Liver (tissue), 9 donors: ENCODE results near the gene SPAG16. TPM values are rescaled to one million over a fixed set of nuclear protein-coding genes. Genes with fewer than 3 reads are reported as not detected.

Experiments
- DNase-seq: peaks from one replicate; pipeline ENCODE4 v3.0.0-alpha.2; 2017; ENCODE audit warnings: low spot score
- H3K27ac ChIP-seq, 2 donors: one replicate each; pipeline ENCODE4 v1.7.0; 2013; ENCODE audit warnings: inconsistent platforms in 2 of 2, low read length in 2 of 2, control low read depth in 1 of 2, low read depth in 1 of 2, mild to moderate bottlenecking in 1 of 2
- H3K27me3 ChIP-seq, 4 donors: one replicate each; pipeline versions ENCODE4 v1.6.1 to v1.7.0; 2013; ENCODE audit warnings: low read length in 3 of 4, inconsistent platforms in 1 of 4, mild to moderate bottlenecking in 1 of 4, moderate library complexity in 1 of 4; ENCODE audit not compliant: control insufficient read depth in 4 of 4, insufficient read depth in 4 of 4
- H3K36me3 ChIP-seq, 4 donors: one replicate each; pipeline versions ENCODE4 v1.6.1 to v1.7.0; 2013; ENCODE audit warnings: low read length in 3 of 4, mild to moderate bottlenecking in 3 of 4, low read depth in 1 of 4, moderate library complexity in 1 of 4; ENCODE audit not compliant: control insufficient read depth in 4 of 4, insufficient read depth in 3 of 4
- H3K4me1 ChIP-seq, 4 donors: one replicate each; pipeline versions ENCODE4 v1.6.1 to v1.7.0; 2013; ENCODE audit warnings: low read length in 3 of 4, mild to moderate bottlenecking in 3 of 4, moderate library complexity in 1 of 4; ENCODE audit not compliant: control insufficient read depth in 4 of 4, insufficient read depth in 4 of 4
- H3K4me3 ChIP-seq, 3 donors: one replicate each; pipeline versions ENCODE4 v1.6.1 to v1.7.0; 2013; ENCODE audit warnings: low read length in 3 of 3, control low read depth in 1 of 3, low read depth in 1 of 3, mild to moderate bottlenecking in 1 of 3
- H3K9ac ChIP-seq, 2 donors: one replicate each; pipeline ENCODE4 v1.7.0; 2013; ENCODE audit warnings: low read length in 2 of 2, mild to moderate bottlenecking in 2 of 2, moderate library complexity in 2 of 2, control low read depth in 1 of 2, low read depth in 1 of 2
- H3K9me3 ChIP-seq, 4 donors: one replicate each; pipeline versions ENCODE4 v1.6.1 to v1.7.0; 2013; ENCODE audit warnings: low read length in 3 of 4; ENCODE audit not compliant: control insufficient read depth in 4 of 4
- EGR1 ChIP-seq, 2 donors: IDR thresholded peaks; 2 replicates each; pipeline ENCODE4 v1.6.1; 2016 to 2018; ENCODE audit warnings: antibody characterized with exemption in 2 of 2, low read depth in 2 of 2
- FOXA1 ChIP-seq: IDR thresholded peaks from 2 replicates; pipeline ENCODE4 v1.6.1; 2016; ENCODE audit warnings: antibody characterized with exemption
- FOXA2 ChIP-seq: IDR thresholded peaks from 2 replicates; pipeline ENCODE4 v1.6.1; 2016; ENCODE audit warnings: antibody characterized with exemption
- GABPA ChIP-seq, 2 donors: IDR thresholded peaks in 1 of 2; conservative IDR thresholded peaks in 1 of 2; 2 replicates each; pipeline ENCODE4 v1.6.1; 2016; ENCODE audit warnings: antibody characterized with exemption in 2 of 2, mild to moderate bottlenecking in 1 of 2, moderate library complexity in 1 of 2
- HNF4A ChIP-seq, 2 donors: conservative IDR thresholded peaks; 2 replicates each; pipeline ENCODE4 v1.6.1; 2016; ENCODE audit warnings: antibody characterized with exemption in 2 of 2, mild to moderate bottlenecking in 2 of 2
- HNF4G ChIP-seq: IDR thresholded peaks from 2 replicates; pipeline ENCODE4 v1.6.1; 2016; ENCODE audit warnings: antibody characterized with exemption
- JUND ChIP-seq, 2 donors: IDR thresholded peaks; 2 replicates each; pipeline ENCODE4 v1.6.1; 2016; ENCODE audit warnings: antibody characterized with exemption in 2 of 2
- MAX ChIP-seq: IDR thresholded peaks from 2 replicates; pipeline ENCODE4 v1.6.1; 2016; ENCODE audit warnings: antibody characterized with exemption
- NR2F2 ChIP-seq: IDR thresholded peaks from 2 replicates; pipeline ENCODE4 v1.6.1; 2016; ENCODE audit warnings: antibody characterized with exemption
- RAD21 ChIP-seq, 2 donors: IDR thresholded peaks; 2 replicates each; pipeline ENCODE4 v1.6.1; 2016; ENCODE audit warnings: antibody characterized with exemption in 2 of 2, mild to moderate bottlenecking in 2 of 2
- REST ChIP-seq: IDR thresholded peaks from 2 replicates; pipeline ENCODE4 v1.6.1; 2016; ENCODE audit warnings: antibody characterized with exemption, mild to moderate bottlenecking
- RXRA ChIP-seq, 2 donors: IDR thresholded peaks; 2 replicates each; pipeline ENCODE4 v1.6.1; 2017 to 2018; ENCODE audit warnings: antibody characterized with exemption in 2 of 2, mild to moderate bottlenecking in 1 of 2
- SP1 ChIP-seq: IDR thresholded peaks from 2 replicates; pipeline ENCODE4 v1.6.1; 2018; ENCODE audit warnings: antibody characterized with exemption, mild to moderate bottlenecking
- YY1 ChIP-seq: IDR thresholded peaks from 2 replicates; pipeline ENCODE4 v1.6.1; 2016; ENCODE audit warnings: antibody characterized with exemption, mild to moderate bottlenecking
- ZBTB33 ChIP-seq: IDR thresholded peaks from 2 replicates; pipeline ENCODE4 v1.6.1; 2016; ENCODE audit warnings: antibody characterized with exemption
- WGBS: extraction: QIAGEN DNeasy Blood & Tissue Kit; methylation state at CpG from one replicate; pipeline ENCODE4 v1.1.7; 2013; 5-methylcytosine and 5-hydroxymethylcytosine counted together
- polyA plus RNA-seq, 2 donors: library from polyadenylated mRNA; stranded (reverse) in 1 of 2; unstranded in 1 of 2; fragments of 200-250 nt in 1 of 2; fragments of >200 nt in 1 of 2; fragmentation: Nextera tagmentation in 1 of 2; extraction: Ambion mirVana in 1 of 2; gene quantifications; one replicate each; pipeline versions ENCODE4 v1.2.1 to v1.2.3, GENCODE V29; 2013 to 2015
- total RNA-seq, 2 donors: library from RNA; depleted of rRNA; stranded (reverse); fragments of >200 nt; gene quantifications; one replicate each; pipeline ENCODE4 v1.2.3, GENCODE V29; 2014
- TF ChIP-seq, protein P1 (sequence below): IDR thresholded peaks from 2 replicates; pipeline ENCODE4 v1.6.1; 2016; ENCODE audit warnings: antibody characterized with exemption
- donor health status: healthy.
- donor health status: healthy.
- donor health status: healthy.
- donor health status: healthy.
- donor health status: healthy.

The SPAG16 gene
- total and polyA plus RNA-seq, 4 donors, result 6.4 to 12.7 (median 11.4) TPM

DNA sequence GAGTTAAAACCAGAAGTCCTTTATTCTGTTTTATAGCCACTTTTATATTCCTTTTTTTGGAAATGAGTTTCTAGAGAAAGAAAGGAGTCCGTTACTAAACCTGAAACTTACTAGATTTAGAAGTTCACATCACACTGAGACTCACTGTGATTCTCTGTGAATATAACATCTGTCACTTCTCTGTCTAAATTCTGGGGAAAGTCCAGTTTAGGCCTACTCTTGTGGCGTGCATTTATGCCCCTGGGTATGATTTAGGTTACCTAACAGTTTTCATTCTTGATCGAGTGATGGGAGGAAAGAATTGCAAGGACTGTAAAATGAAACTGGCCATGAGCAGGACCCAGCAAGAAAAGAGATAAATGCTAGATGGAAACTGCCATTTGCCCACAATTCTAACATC lies 449.6 kb downstream of the SPAG16 start:
- TF ChIP-seq HNF4G (no peak), REST (no peak), SP1 (no peak), MAX (no peak), FOXA2 (no peak), RXRA (IDR thresholded peaks at IDR 0.05) (no peak), RAD21 (IDR thresholded peaks at IDR 0.05) (no peak)
- TF ChIP-seq, protein P1, sequence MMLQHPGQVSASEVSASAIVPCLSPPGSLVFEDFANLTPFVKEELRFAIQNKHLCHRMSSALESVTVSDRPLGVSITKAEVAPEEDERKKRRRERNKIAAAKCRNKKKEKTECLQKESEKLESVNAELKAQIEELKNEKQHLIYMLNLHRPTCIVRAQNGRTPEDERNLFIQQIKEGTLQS, result no peak
- Histone ChIP-seq H3K36me3 (no peaks in the 10 kb centered on the region), H3K9me3 (no peaks in the 10 kb centered on the region), H3K27ac (no peak overlapping the region), H3K4me1 (no peaks in the 10 kb centered on the region), H3K9ac (no peak overlapping the region), H3K27me3 (no peaks in the 10 kb centered on the region), H3K4me3 (no peak overlapping the region)
- DNase-seq, result no peak
- 70% methylated on average over 3 of the region's 3 CpGs for WGBS

DNA sequence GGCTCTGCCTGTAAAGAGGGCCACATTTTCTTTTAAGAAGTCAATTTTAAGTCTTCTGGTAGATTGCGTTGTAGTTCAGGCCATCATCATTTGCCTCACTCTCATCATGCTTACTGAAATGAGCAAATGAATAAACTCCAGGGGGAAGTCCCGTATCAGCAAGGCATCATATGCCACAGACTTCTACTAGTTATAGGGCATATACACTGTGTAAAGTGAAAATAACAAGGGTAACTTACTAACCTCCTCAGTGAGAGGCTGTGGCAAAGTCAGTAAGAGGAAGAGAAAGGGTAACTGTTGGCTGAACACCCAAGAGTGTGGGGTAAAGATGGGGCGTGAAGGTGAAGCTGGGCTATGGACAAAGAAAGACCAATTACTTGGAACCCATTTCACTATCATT lies 456.2 kb downstream of the SPAG16 start:
- Histone ChIP-seq H3K4me3 (no peak overlapping the region), H3K9me3 (no peaks in the 10 kb centered on the region), H3K27me3 (no peaks in the 10 kb centered on the region), H3K27ac (no peak overlapping the region), H3K36me3 (no peaks in the 10 kb centered on the region), H3K4me1 (no peaks in the 10 kb centered on the region), H3K9ac (no peak overlapping the region)
- no peak for TF ChIP-seq NR2F2
- TF ChIP-seq HNF4G, result no peak
- no peak for TF ChIP-seq REST
- TF ChIP-seq SP1, result no peak
- no peak for TF ChIP-seq EGR1 (IDR thresholded peaks at IDR 0.05; ENCODE audit: low read depth in 2 of 2)
- TF ChIP-seq YY1, result no peak
- TF ChIP-seq RAD21 (IDR thresholded peaks at IDR 0.05), result no peak
- no peak for TF ChIP-seq GABPA (IDR thresholded peaks at IDR 0.05 in 1 of 2, conservative IDR thresholded peaks at IDR 0.05 in 1 of 2)
- no peak for TF ChIP-seq RXRA (IDR thresholded peaks at IDR 0.05)
- no peak for TF ChIP-seq JUND (IDR thresholded peaks at IDR 0.05)
- no peak for TF ChIP-seq MAX
- no peak for TF ChIP-seq FOXA1
- no peak for TF ChIP-seq HNF4A (conservative IDR thresholded peaks at IDR 0.05)
- no peak for TF ChIP-seq FOXA2
- TF ChIP-seq ZBTB33, result no peak
- 82% methylated on average over 3 of the region's 3 CpGs for WGBS
- DNase-seq, result no peak
